GM15510 (cell line): ENCODE results near the gene QPCTL.

Experiments used
- POLR2A ChIP-seq: IDR thresholded peaks from 3 replicates; pipeline ENCODE4 v1.6.1; 2011; ENCODE audit warnings: borderline replicate concordance; ENCODE audit not compliant: insufficient read length; ENCODE audit errors: extremely low read depth

Gene QPCTL

DNA sequence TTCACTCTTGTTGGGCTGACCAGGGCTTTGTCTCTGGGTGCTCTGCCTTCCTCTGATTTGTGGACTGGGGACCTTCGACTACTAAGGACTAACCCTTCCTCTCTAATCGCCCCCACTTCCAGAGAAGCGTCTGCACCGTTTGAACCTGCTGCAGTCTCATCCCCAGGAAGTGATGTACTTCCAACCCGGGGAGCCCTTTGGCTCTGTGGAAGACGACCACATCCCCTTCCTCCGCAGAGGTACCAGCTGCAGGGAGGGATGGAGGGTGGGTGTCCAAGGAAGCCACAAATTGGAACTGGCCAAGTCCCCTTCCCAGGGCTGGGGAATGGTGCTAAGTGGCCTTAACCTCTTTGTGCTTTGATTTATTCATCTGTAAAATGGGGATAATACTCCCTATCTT, 9.2 kb downstream of the QPCTL start:
- TF ChIP-seq POLR2A, result no peak

DNA sequence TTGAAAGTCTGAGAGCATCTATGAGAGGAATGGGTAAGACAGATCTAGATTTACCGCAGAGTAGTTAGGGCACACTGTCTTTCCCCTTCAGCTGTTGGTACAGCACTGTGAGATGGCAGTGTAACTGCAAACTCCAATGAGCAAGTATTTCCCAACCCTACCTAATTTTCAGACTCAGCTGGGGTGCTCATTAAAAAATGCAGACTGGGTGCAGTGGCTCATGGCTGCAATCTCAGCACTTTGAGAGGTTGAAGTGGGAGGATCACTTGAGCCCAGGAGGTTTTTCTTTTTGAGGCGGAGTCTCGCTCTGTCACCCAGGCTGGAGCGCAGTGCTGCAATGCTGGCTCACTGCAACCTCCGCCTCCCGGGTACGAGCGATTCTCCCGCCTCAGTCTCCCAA, 12.6 kb downstream of the QPCTL start:
- TF ChIP-seq POLR2A, result no peak

DNA sequence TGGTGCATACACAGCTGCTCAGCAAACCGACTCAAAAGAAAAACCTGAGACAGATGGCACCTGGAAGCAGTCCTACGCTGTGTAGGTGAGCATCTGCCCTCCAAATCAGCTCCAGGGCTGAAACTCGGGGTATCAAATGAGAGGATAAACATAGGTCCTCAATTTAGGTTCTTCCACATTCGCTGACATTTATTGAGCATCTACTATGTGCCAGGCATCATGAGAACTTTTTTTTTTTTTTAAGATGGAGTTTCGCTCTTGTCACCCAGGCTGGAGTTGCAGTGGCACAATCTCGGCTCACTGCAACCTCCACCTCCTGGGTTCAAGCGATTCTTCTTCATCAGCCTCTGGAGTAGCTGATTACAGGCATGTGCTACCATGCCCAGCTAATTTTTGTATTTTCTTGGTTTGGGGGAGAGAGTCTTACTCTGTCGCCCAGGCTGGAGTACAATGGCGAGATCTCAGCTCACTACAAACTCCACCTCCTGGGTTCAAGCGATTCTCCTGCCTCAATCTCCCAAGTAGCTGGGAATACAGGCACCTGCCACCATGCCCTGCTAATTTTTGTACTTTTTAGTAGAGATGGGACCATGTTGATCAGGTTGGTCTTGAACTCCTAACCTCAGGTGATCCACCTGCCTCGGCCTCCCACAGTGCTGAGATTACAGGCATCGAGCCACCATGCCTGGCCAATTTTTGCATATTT, 13.4 kb downstream of the QPCTL start:
- TF ChIP-seq POLR2A, result no peak

DNA sequence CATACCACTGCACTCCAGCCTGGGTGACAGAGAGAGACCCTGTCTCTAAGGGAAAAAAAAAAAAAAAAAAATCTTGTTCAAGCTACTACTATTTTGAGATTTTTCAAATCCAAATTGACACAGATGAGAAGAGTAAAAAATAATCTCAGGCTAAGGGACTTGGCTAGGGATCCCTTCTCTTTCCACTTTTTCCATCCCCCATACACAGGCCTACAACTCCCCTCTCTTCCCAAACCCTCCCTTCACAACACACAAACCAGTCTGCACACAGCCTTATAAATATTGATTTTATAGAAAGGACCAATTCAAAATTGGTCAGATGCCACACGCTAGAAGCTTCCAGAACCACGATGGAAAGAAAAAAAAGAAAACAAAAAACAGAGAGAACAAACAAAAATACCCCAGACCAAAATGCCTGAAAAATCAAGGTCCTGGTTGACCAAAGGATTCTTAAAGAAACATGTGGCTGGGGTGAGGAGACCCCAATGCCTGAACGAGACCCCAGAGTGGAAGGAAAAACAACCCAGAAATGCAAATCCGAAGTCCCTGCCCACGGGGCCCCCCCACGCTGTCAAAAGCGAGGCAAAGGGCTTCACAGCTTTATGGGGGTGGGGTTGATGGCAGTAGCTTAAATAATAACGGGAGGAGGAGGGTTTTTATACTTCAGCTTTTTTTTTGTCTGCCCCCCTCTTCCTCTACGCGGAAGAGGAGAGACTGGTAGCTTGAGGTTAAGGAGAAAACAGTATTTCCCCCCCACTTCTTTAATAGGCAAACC, 18.1 kb downstream of the QPCTL start:
- TF ChIP-seq POLR2A, result no peak

DNA sequence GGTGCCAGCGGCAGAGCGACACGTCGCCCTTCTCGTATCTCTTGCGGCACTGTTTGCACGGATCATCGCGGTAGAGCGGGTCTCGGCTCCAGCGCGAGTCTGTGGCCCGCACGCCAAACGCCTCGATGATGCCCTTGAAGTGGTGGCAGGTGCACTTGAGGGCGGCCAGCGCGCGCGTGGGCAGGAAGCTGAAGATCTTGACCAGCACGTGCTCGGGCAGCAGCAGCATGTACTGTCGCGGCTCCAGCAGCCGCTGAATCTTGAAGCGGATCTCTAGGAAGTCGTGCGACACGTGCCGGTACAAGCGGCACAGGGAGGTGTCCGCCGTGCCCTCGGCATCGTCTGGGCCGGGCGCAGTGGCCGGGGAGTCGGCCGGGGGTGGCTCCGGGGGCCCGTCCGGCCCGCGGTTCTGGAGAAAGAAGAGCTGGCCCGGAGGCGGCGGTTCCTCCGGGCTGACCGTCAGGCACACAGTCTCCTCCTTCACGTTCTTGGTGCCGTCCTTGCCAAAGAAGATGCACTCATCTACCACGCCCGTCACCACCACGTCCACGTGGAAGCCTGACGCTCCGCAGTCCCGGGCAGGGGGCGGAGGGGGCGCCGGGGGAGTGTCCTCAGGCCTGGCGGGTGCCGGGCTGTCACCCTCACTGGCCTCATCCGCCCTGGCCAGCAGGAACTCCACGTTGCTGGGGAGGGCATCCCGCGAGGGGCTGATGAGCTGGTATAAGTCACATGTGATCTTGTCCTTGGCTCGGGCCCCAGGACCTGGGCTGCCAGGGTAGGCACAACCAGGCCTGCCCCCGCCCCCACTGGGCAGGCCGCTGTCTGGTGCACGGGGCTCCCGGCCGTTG, 19.6 kb downstream of the QPCTL start:
- no peak for TF ChIP-seq POLR2A

DNA sequence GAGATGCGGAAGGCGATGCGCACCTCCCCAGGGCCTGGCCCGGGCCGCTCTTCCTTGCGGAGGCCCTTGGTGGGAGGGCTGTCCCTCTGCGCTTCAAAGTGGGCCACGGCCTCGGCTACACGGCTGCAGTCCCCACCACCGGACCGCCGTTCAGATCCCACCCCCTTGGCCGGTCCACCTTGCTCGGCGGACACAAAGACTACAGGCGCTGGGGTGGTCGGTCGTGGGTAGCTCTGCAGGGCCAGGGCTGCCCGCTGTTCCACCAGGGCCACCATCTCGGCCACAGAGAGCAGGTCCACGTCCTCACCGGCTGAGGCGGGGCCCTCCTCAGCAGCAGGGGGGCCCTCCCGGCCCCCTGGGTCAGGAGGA, 20.2 kb downstream of the QPCTL start:
- TF ChIP-seq POLR2A, result no peak

DNA sequence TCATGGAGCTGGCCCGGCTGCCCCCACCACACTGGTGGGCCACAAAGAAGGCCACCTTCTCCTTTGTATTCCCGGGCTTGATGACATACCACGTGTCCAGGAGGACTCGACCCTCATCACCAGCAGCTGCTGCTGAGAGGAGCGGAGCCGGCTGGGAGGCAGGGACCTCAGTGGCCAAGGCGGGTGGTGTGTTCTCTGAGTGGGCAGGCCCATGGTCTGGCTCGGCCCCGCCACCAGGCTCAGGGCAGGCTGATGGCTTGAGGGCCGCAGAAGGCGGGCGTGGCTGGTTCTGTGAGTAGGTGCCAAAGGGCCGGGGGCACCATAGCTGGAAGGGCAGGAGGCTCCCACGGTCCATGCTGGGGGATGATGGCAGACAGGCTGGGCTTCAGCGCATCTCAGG, 20.7 kb downstream of the QPCTL start:
- TF ChIP-seq POLR2A, result no peak

DNA sequence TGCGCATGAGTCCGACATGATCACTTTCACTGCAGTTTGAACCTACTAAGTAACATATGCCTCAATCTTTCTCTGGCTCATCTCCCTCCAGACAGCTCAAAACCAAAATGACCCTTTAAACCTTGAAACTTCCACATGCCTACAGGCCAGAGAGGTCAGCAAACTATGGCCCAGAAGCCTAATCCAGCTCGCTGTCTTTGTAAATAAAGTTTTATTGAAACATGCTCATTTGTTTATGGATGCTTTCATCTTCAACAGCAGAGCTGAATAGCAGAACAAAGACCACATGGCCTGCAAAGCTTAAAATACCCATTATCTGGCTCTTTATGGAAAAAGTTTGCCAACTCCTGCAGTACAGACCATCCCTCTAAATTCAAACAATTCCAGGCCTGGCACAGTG, 22.7 kb downstream of the QPCTL start:
- no peak for TF ChIP-seq POLR2A

DNA sequence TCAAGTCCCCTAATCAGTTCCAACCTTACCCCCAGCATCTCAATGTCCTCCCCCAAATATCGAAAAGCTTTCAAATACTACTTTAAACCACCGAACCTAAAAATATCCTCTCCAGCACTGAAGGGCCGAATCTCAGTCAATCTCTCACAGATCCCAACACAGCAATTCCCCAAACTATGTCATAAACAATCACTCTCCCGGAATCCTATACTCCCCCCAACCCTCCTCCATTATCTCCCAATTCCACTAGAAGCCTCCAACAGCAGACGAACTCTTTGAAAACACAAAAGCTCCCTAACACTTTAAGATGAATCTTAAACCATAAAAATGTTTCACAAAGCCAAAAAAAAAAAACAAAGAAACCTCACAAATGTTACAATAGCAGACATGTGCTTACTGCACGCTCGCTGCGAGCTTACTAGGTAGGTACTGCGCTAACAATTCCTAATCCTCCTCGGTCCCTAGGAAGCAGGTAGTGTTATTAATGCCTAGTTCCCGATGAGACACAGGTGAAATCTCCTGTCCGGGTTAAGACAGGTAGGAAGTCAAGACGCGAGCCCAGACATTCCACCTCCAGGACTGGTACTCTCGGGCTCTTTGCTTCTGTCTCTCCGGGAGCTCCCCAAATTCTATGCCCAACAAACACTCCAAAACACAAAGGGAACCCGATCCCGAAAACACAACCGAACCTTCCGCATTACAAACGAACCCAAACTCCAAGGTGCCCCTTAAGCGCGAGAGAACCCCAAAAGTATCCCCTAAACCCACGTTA, 24.1 kb downstream of the QPCTL start:
- no peak for TF ChIP-seq POLR2A

DNA sequence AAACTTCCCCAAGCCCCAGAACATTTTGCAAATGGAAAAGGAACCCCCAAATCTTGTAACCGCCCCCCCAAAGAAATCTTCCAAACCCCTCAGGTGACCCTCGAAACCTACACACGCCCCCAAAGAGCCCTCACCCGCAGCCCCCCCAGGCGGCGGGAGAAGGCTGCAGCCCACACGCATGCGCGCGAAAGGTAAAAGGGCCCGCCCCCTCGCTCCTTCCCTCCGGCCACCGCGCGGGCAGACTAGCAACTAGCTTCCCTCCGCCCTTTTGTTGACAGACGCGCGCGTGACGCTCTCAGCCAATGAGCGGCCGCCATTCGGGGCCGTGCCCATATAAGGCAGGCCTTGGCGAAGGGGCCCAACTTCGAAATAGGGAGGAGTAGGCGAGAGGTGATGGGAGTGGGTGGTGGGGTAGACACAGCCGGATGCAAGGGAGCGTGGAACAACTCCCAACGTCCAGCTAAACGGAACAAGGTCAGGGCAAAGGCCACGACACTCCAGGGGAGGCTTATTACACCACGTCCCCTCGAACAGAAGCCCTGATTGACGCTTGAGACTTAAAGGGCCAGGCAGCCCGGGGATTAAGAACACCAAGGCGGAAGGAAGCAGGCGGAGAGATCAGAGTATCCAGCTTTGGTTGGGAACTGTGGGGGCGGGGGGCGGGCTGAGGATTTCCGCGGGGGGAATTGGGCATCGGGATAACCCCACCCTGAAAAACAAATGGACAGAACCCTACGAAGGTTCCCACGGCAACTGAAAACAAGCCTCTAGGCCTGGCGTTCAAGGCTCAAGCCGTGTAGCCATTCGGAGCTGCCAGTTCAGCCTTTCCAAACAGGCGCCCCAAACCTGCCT, 24.9 kb downstream of the QPCTL start:
- peak; percentile 41 for TF ChIP-seq POLR2A

DNA sequence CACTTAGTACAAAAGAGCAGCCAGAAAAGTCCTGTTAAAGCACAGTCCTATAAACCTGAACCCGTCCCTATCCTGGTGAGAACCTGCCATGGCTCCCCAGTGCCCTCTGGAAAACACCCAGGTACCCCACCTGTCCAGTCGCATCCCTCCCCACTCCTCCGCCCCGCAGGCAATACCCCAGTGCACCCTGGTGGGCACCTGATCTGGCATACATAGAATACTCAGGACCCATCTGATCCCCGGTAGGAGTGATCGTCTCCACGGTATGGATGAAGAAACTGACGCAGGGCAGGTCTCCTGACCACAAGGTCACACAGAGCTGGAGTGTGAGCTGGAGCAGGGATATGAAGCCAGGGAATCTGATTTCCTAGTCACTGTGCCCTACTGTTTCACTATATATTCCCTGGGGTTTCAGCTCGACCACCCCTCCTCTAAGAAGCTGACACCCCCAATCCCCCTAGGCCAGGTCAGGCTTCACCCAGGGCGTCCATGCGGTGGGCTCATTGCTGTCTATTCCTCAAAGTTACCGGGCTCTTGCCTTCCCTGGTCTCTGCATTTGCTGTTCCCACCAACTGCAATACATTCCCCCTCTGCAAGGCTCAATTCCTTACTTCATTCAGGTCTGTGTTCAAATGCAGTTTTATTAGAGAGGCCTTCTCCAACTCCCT, 25.7 kb downstream of the QPCTL start:
- no peak for TF ChIP-seq POLR2A

DNA sequence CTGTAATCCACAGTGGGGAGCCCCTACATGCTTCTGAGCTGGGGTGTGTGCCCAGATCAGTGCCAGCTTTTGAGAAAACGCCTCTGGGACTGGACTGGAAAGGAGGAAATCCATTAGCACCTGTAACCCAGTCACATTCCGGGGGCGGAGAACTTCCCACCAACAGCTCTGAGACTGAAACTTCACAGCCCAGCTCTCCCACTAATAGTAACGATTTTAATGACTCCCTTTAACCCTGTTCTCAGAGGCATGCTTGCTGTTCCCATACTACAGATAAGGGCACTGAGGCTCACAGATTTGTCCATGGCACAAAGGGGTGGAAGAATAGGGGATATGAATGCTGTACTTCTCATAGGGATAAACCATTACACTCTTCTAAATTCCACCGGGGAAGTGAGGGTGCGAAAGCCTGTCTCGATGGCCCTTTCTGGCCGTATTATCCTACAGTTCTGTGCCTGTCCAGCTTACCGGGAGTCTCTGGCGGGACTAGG, 37.4 kb downstream of the QPCTL start:
- TF ChIP-seq POLR2A, result no peak
